Sigmoid colon (tissue), 4 donors: ENCODE measurements around the gene SNRPB.

ENCODE experiments used
- POLR2A ChIP-seq, 2 donors: fragments of 450-650 bp; IDR thresholded peaks; one replicate each; pipeline ENCODE4 v1.6.1; 2016; ENCODE audit warnings: antibody characterized with exemption in 2 of 2, mild to moderate bottlenecking in 2 of 2, moderate library complexity in 2 of 2
- POLR2AphosphoS5 ChIP-seq, 4 donors: sonication (generic); formaldehyde crosslinking; IDR thresholded peaks; one replicate each; pipeline ENCODE4 v1.6.1; 2017; ENCODE audit warnings: antibody characterized with exemption in 4 of 4
- TF ChIP-seq, protein P1 (sequence below), 4 experiments: fragments of 450-650 bp in 3 of 4; fragments of 200-600 bp in 1 of 4; IDR thresholded peaks; one replicate each; pipeline ENCODE4 v1.5.1; 2016 to 2019; ENCODE audit warnings: antibody characterized with exemption in 4 of 4, mild to moderate bottlenecking in 3 of 4, moderate library complexity in 2 of 4

DNA sequence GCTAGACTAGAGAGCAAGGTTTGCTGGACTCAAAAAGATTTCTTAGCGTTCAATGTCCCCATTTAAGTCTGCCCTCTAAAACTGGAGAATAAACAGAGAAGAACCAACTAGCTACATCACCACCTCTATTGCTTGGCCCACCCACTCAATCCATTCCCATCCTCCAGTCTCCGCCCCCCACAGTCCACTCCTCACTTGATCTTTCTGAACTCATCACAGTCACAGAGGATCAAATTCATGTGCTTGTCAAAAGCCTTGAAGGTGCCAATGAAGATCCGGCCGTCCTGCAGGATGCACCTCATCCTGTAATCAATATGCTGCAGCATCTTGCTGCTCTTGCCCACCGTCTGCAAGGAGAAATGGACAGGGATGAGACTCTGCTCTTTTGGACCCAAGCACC, 3.2 kb downstream of the SNRPB start:
- TF ChIP-seq, protein P1, sequence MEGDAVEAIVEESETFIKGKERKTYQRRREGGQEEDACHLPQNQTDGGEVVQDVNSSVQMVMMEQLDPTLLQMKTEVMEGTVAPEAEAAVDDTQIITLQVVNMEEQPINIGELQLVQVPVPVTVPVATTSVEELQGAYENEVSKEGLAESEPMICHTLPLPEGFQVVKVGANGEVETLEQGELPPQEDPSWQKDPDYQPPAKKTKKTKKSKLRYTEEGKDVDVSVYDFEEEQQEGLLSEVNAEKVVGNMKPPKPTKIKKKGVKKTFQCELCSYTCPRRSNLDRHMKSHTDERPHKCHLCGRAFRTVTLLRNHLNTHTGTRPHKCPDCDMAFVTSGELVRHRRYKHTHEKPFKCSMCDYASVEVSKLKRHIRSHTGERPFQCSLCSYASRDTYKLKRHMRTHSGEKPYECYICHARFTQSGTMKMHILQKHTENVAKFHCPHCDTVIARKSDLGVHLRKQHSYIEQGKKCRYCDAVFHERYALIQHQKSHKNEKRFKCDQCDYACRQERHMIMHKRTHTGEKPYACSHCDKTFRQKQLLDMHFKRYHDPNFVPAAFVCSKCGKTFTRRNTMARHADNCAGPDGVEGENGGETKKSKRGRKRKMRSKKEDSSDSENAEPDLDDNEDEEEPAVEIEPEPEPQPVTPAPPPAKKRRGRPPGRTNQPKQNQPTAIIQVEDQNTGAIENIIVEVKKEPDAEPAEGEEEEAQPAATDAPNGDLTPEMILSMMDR (IDR thresholded peaks at IDR 0.05), result no peak
- no peak for TF ChIP-seq POLR2A (IDR thresholded peaks at IDR 0.05)
- TF ChIP-seq POLR2AphosphoS5 (IDR thresholded peaks at IDR 0.05), result no peak
